AML-193 (cell line): ENCODE measurements around the gene SPOCK2.
"Not testable (repeated sequence)": the region's sequence is repeated elsewhere in the genome, so short reads cannot be mapped to it uniquely, and the experiment has no call there.

Source experiments
- DNase-seq, 2 experiments: peaks; one replicate each; lab custom pipeline; 2025; lab: John Stamatoyannopoulos, UW

SPOCK2 gene

GRCh38 chr10:72087969-72088888, at the start of gene SPOCK2:
SPOCK2 (minus strand) TSS chr10:72088551; CDS start chr10:72088328, 223 bp downstream.
- DNase-seq, result no peak

DNA sequence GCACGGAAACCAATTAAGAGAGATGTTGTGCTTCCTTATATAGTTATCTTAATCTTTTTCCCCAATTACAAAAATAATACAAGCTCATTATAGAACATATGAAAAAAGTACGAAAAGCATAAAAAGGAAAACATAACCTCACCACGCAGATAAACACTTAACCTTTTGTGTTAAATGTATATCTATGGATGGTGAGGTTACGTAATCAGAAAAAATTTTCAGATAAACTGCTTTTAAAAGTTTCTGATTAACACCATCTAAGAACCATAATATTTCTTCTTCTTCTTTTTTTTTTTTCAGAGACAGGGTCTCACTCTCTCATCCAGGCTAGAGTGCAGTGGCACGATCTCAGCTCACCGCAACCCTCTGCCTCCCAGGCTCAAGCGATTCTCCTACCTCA, 49.2 kb upstream of the SPOCK2 start:
- DNase-seq, result no peak

DNA sequence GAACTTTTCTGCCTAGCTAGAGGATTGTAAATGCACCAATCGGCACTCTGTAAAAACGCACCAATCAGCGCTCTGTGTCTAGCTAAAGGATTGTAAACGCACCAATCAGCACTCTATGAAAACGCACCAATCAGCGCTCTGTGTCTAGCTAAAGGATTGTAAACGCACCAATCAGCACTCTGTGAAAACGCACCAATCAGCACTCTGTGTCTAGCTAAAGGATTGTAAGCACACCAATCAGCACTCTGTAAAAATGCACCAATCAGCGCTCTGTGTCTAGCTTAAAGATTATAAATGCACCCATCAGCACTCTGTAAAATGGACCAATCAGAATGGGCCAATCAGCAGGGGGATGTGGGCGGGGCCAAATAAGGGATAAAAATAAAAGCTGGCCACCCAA, 47.9 kb upstream of the SPOCK2 start:
- not testable (repeated sequence) for DNase-seq

GRCh38 chr10:72134785-72135767, 46.7 kb upstream of the SPOCK2 start:
- DNase-seq, result no peak

DNA sequence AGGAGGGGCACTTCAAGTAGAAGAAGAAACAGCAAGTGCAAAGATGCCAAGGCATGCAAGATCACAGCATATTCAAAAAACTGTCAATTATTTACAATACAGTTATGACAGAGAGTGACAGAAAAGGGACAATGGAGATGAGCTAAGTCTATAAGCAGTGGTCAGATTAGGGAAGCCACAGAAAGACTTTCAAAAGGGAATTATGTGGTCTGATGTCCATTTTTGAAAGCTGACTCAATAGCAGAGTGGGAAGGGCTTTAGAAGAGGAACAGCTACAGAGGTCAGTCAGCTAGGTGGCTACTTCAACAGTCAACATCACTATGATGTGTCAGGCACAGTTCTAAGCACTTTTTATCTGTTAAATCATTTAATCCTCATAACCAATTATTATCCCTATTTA, 45.2 kb upstream of the SPOCK2 start:
- DNase-seq, result peak; percentile 74 to 78

- no peak for DNase-seq
These were observed 44.5 kb upstream of the SPOCK2 start for GRCh38 chr10:72132854-72133253.

DNA sequence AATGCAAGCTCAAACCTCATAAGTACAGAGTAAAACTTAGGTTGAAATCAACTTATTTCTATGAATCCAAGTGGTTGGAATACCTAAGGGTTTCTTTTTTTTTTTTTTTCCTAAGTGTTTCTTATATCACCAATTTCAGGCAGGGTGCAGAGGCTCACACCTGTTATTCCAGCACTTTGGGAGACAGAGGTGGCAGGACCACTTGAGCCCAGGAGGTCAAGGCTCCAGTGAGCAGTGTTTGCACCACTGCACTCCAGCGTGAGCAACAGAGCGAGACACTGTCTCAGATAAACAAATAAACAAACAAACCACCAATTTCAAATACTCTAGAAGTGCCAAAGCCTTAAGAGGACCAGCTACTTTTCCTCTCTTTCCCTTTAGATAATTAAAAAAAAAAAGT, 39.2 kb upstream of the SPOCK2 start:
- no peak for DNase-seq

GRCh38 chr10:72126872-72127232, 38.5 kb upstream of the SPOCK2 start:
- no peak for DNase-seq

DNA sequence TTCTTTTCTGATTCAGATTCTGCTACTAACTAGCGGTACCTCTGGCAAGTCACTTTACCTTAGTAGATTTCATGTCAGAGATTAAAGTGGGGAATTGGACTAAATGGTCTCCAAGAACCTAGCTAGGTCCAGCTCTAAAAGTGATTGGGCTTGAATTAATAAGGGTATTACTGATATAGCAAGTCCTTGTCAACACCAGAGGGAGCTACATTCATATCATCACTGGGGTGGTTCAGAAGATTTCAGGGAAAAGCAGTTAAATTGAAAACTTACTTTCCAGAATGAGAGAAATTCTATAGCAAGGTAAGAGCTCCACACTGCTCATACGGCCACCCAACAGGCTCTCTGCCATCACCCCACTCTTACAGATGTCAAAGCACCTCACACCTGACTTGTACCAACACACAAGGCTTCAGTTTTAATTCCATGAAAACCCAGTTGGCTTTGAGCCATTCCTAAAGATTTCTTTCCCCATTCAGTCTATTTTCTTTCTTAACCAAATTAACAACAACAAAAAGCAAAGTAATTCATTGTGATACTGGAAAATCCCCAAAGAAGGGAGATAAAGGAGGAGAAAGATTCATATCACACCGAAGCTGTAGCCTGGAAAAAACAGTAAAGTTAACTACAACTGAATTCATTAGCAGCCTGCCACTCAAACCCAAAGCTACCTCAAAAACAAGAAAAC, 38.0 kb upstream of the SPOCK2 start:
- DNase-seq, result peak; percentile 37 to 39

DNA sequence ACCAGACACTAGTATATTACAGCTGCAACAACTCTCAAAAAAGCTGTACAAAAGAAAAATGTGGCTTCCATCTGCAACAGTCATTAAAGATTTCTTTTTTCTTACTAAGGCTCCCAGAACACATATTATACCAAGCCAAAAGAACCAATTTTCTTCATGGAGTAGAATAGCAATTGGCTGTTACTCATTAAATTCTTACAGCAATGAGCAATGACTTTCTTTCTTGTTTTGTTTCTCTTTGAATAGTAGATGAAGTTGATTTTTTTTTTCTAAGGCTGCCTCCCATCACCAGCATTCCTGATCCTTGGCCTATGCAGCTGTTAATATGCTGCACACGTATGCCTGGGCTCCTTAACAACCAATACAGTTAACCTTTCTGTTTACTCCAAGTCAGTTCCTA, 36.6 kb upstream of the SPOCK2 start:
- no peak for DNase-seq

DNA sequence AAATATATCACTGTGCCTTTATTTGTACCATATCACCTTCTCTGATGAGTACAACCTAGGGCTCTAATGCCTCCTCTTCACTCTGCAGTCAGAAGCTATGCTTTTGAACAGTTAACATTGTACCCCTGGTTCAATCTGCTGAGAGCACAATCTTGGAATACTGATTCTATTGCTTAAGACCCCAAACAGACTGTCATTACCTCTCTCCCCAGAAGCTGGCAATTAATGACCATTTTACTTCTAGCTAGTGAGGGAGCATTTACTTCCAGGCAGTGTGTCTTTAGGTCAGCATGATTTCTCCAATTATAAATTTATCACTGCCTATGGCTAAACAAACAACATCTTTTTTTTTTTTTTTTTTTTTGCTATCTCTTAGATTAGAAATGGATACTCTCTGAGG, 36.0 kb upstream of the SPOCK2 start:
- no peak for DNase-seq

DNA sequence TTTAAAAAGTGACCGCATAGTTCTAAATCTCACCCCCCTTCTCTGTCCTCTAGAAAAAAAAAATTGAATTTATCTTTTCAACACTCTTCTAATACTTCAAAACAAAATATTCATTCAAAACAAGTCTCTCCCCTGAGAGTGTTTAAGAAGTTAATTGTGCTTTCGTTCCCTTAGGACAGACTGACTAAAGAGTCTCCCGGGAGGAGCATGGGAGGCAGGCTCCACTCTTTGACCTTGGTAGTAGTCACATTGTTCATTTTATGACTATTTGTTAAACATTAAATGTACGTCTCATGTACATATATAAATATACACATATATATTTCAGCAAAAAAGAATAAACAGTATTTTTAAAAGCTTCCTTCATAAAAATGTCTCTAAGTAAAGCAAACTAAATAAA, 35.3 kb upstream of the SPOCK2 start:
- no peak for DNase-seq

DNA sequence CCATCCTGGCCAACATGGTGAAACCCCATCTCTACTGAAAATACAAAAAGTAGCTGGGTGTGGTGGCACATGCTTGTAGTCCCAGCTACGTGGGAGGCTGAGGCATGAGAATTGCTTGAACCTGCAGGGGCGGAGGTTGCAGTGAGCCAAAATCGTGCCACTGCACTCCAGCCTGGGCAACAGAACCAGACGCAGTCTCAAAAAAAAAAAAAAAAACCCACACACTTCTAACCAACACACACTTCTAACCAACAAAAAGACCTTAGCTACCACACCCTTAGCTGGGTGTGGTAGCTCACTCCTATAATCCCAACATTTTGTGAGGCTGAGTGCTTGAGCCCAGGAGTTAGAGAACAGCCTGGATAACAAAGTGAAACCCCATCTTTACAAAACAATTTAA, 33.9 kb upstream of the SPOCK2 start:
- no peak for DNase-seq

- DNase-seq, result no peak
These were observed 33.0 kb upstream of the SPOCK2 start for GRCh38 chr10:72121389-72121788.

GRCh38 chr10:72116372-72116771, 28.0 kb upstream of the SPOCK2 start:
- DNase-seq, result no peak

DNA sequence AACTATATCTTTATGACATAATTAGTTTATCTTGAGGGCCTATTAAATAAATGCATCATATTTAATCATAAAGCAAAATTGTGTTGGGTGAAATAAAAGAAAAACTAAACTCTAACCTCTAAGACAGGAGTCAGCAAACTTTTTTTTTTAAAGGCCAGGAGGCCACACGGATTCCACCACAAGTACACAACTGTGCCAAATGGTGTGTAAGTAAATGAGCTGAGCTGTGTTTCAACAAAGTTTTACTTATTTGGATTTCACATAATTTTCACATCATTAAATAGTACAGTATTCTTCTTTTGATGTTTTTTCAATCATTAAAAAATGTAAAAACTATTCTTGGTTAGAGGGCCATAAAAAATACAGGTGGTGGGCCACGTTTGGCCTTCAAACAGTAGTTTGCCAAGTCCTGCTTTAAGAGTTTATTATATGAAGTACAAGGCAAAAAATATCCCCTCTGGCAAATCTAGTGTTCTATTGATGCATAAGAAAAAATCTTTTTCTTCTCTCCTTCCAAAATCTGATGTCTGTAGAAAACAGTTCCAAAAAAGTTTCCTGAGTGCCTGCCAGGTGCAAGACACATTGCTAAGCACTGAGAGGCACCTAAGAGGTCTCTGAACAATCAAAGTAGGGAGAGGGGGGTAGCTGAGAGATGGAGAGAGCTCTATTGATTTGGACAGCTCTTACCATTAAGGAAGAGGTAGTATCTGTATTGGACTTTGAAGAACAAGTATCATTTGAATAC, 26.5 kb upstream of the SPOCK2 start:
- DNase-seq, result no peak

DNA sequence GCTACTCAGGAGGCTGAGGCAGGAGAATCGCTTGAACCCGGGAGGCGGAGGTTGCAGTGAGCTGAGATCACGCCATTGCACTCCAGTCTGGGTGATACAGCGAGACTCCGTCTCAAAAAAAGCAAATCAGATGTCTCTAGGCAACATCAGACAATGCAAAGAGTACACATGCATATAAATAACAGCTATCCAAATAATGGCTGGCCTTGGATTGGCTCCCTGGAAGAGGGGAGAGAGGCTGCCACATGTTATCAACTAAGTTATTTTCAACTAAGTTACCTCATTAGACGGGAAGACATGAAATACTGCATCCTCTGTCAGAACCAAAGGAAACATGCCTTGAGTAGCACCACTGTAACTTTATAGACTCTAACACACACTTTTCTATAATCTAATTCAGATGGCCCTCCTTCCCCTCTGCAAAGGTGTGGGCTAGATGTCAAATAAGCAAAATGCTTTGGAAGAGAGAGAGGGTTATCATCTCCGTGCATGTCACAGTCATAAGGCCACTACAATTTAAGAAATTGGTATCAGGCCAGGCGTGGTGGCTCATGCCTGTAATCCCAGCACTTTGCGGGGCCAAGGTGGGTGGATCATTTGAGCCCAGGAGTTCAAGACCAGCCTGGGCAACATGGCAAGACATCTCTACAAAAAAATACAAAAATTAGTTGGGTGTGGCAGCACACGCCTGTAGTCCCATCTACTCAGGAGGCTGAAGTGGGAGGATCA, 22.5 kb upstream of the SPOCK2 start:
- DNase-seq, result no peak

- no peak for DNase-seq
These were observed 21.3 kb upstream of the SPOCK2 start for GRCh38 chr10:72109636-72110157.

DNA sequence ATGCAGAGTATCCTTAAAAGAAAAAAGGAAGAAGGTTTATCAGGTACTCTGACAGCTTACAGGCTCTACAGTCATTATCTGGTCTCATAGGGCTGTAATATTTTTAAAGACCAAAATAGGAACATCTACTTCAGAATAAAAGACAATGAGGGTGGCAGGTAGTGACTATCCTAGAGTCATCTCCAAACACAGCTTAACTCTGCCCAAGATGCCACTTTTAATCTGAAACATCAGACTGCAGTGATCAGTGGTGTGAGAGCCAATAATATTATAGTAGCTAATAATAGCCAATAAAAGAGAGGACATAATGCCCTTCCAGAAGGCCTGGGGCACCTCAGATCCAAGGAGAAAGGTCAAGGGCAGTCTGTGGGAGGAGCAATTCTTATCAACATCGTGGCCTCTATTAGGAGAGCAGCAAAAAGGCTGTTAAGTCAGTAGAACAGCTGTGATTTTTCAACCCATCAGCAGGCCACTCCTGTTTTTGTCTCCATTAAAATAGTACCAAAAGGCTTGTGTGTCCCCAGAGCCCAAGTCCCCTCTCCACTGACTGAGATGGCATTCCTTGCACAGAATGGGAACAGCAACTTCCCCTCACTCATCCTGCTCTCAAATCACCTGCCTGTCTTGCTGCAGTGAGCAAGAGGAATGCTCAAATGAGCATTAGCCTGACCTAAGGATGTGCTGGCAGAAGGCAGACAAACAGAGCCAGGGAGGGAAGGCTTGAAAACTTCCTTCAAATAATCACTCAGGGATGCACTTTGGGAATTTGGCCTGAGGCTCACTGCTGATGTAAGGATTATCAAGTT, 20.7 kb upstream of the SPOCK2 start:
- no peak for DNase-seq

- not testable (repeated sequence) for DNase-seq
These were observed 19.6 kb upstream of the SPOCK2 start for GRCh38 chr10:72108004-72108370.
